HepG2 (cell line): ENCODE data around the gene PACS1. TPM values are rescaled to one million over a fixed set of nuclear protein-coding genes. Genes with fewer than 3 reads are reported as not detected.

Experiments used
- ATF1 ChIP-seq: IDR thresholded peaks from 2 replicates; pipeline ENCODE4 v1.6.1; 2016; ENCODE audit warnings: mild to moderate bottlenecking, control low read depth
- CBX2 ChIP-seq, 2 experiments: fragments of 200-600 bp in 1 of 2; sonication (generic); formaldehyde crosslinking in 1 of 2; IDR thresholded peaks; 2 replicates each; pipeline versions ENCODE4 v1.7.0 to v1.8.1; 2018 to 2022; ENCODE audit warnings: low read depth in 2 of 2, low read length in 1 of 2, mild to moderate bottlenecking in 1 of 2, missing genetic modification reagents in 1 of 2
- EED ChIP-seq: sonication (generic); formaldehyde crosslinking; IDR thresholded peaks from 2 replicates; pipeline ENCODE4 v1.5.0; 2020; ENCODE audit warnings: mild to moderate bottlenecking, missing genetic modification reagents
- FOXJ3 ChIP-seq: sonication (generic); formaldehyde crosslinking; IDR thresholded peaks from 2 replicates; pipeline ENCODE4 v1.4.0; 2020; ENCODE audit warnings: missing genetic modification reagents, mild to moderate bottlenecking, borderline replicate concordance
- FOXM1 ChIP-seq: sonication (generic); formaldehyde crosslinking; IDR thresholded peaks from 2 replicates; pipeline ENCODE4 v1.5.0; 2020; ENCODE audit warnings: missing genetic modification reagents
- HBP1 ChIP-seq: IDR thresholded peaks from 2 replicates; pipeline ENCODE4 v1.6.1; 2016; ENCODE audit warnings: low read depth, control low read depth
- HNF1A ChIP-seq, 2 experiments: sonication (generic) in 1 of 2; formaldehyde crosslinking in 1 of 2; IDR thresholded peaks; 2 replicates each; pipeline versions ENCODE4 v1.4.0 to v1.6.1; 2016 to 2020; ENCODE audit warnings: borderline replicate concordance in 1 of 2, low read depth in 1 of 2, mild to moderate bottlenecking in 1 of 2, missing genetic modification reagents in 1 of 2
- HNRNPLL ChIP-seq: fragments of 200-400 bp; formaldehyde crosslinking; IDR thresholded peaks from 2 replicates; pipeline ENCODE4 v1.6.1; 2017; ENCODE audit warnings: mild to moderate bottlenecking, low read depth, low read length; ENCODE audit not compliant: poor library complexity, severe bottlenecking
- SRSF4 ChIP-seq: fragments of 200-400 bp; formaldehyde crosslinking; IDR thresholded peaks from one replicate; pipeline ENCODE4 v1.6.1; 2018; ENCODE audit warnings: mild to moderate bottlenecking, low read depth, low read length, moderate library complexity; ENCODE audit not compliant: poor library complexity, severe bottlenecking
- TEAD3 ChIP-seq: optimal IDR thresholded peaks from 2 replicates; pipeline ENCODE3; 2016; ENCODE audit warnings: borderline replicate concordance
- ZFP62 ChIP-seq: sonication (generic); formaldehyde crosslinking; IDR thresholded peaks from 2 replicates; pipeline ENCODE4 v1.4.0; 2020; ENCODE audit warnings: missing genetic modification reagents
- ZNF350 ChIP-seq: sonication (generic); formaldehyde crosslinking; IDR thresholded peaks from 2 replicates; pipeline ENCODE4 v1.4.0; 2020; ENCODE audit warnings: mild to moderate bottlenecking, low read depth, missing genetic modification reagents, borderline replicate concordance
- polyA plus RNA-seq, 8 experiments: library from polyadenylated mRNA; depleted of rRNA in 3 of 8; stranded (reverse) in 7 of 8; unstranded in 1 of 8; fragments of >200 nt; fragmentation: Illumina TruSeq in 4 of 8; extraction: Trizol in 4 of 8; gene quantifications; 2 replicates each; pipeline versions ENCODE4 v1.2.1 to v1.2.3, GENCODE V29; 2011 to 2016; ENCODE audit warnings: low read depth in 4 of 8, missing spikeins in 1 of 8, mixed read lengths in 1 of 8; ENCODE audit not compliant: insufficient read depth in 1 of 8
- total RNA-seq, 5 experiments: library from RNA; depleted of rRNA; stranded (reverse); fragments of >200 nt; fragmentation: Illumina TruSeq; extraction: Trizol; gene quantifications; 2 replicates each; pipeline ENCODE4 v1.2.3, GENCODE V29; 2016; ENCODE audit warnings: low read depth in 1 of 5
- TF ChIP-seq, protein P1 (sequence below): sonication (generic); formaldehyde crosslinking; IDR thresholded peaks from 2 replicates; pipeline ENCODE4; 2020; ENCODE audit warnings: missing genetic modification reagents, mild to moderate bottlenecking, borderline replicate concordance
- TF ChIP-seq, protein P2 (sequence below): sonication (generic); formaldehyde crosslinking; conservative IDR thresholded peaks from 2 replicates; pipeline ENCODE4 v1.4.0; 2020; ENCODE audit warnings: missing genetic modification reagents

PACS1 gene
- total and polyA plus RNA-seq, 2 of the 13 experiments (the other 11 are each of a cell fraction or from before 2014, with no cell fraction given) = 7.6 to 8.6 TPM

DNA sequence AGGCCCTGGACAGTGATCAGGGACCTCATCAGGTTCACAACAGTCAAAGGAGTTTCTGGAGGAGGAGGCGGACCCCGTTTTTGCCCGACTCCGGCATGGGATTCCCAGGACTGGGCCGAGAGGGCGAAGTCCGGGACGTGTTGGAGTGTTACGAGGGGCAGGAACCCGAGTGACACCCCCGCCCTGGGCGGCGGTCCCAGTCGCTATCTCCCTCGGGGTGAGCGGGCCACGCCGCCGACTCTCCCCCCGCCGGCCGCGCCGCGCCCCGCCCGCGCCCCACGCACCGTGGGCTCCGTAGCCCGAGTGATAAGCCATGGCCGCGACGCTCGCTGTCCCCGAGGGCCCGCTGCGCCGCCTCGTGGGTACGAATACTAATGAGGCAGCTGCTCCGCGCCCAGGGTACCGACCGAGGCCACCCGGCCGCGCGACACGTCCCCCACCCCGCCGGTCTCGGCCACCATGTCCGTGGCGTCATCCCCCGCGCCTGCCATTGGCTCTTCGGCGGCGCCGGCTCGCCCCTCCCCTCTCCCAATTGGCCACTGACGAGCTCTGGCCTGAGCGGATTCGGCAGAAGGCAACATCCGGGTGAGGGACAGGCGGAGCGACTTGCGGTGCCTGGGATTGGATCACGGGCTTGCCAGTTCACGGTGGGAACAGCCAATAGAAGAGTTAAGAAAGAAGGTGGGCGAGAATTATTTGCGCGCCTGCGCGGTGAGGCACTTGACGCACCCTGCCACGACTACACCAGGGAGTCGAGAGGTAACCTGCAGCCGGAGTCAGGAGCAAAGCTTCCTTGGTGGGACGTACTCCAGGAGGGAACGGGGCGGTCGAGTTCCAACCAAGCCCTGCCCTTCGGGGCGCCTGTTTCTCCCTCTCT, 218.8 kb downstream of the PACS1 start, which contains the start of gene YIF1A (continued):
- TF ChIP-seq, protein P1, sequence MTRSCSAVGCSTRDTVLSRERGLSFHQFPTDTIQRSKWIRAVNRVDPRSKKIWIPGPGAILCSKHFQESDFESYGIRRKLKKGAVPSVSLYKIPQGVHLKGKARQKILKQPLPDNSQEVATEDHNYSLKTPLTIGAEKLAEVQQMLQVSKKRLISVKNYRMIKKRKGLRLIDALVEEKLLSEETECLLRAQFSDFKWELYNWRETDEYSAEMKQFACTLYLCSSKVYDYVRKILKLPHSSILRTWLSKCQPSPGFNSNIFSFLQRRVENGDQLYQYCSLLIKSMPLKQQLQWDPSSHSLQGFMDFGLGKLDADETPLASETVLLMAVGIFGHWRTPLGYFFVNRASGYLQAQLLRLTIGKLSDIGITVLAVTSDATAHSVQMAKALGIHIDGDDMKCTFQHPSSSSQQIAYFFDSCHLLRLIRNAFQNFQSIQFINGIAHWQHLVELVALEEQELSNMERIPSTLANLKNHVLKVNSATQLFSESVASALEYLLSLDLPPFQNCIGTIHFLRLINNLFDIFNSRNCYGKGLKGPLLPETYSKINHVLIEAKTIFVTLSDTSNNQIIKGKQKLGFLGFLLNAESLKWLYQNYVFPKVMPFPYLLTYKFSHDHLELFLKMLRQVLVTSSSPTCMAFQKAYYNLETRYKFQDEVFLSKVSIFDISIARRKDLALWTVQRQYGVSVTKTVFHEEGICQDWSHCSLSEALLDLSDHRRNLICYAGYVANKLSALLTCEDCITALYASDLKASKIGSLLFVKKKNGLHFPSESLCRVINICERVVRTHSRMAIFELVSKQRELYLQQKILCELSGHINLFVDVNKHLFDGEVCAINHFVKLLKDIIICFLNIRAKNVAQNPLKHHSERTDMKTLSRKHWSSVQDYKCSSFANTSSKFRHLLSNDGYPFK = peak; percentile 86
- TF ChIP-seq CBX2 (IDR thresholded peaks at IDR 0.05; ENCODE audit: low read depth, low read length) (no peak), CBX2 (CRISPR knock-in tag; IDR thresholded peaks at IDR 0.05; ENCODE audit: low read depth) (no peak; the same call in 1 of the 2 replicates), HNF1A (IDR thresholded peaks at IDR 0.05; ENCODE audit: low read depth) (no peak), HNF1A (CRISPR knock-in tag; IDR thresholded peaks at IDR 0.05; ENCODE audit: borderline replicate concordance) (no peak; the same call in 1 of the 2 replicates), HNRNPLL (peak; percentile 26), FOXJ3 (CRISPR knock-in tag) (peak; percentile 50; the same call in 1 of the 2 replicates), ATF1 (CRISPR knock-in tag) (peak; percentile 75; the same call in 1 of the 2 replicates), FOXM1 (CRISPR knock-in tag) (0 out of 2 replicates have a peak, but pooled peaks have one; percentile 24), EED (CRISPR knock-in tag) (no peak), SRSF4 (no peak), ZNF350 (CRISPR knock-in tag) (0 out of 2 replicates have a peak, but pooled peaks have one; percentile 80), TEAD3 (CRISPR knock-in tag) (no peak), HBP1 (no peak), ZFP62 (CRISPR knock-in tag) (no peak)
- TF ChIP-seq, protein P2, sequence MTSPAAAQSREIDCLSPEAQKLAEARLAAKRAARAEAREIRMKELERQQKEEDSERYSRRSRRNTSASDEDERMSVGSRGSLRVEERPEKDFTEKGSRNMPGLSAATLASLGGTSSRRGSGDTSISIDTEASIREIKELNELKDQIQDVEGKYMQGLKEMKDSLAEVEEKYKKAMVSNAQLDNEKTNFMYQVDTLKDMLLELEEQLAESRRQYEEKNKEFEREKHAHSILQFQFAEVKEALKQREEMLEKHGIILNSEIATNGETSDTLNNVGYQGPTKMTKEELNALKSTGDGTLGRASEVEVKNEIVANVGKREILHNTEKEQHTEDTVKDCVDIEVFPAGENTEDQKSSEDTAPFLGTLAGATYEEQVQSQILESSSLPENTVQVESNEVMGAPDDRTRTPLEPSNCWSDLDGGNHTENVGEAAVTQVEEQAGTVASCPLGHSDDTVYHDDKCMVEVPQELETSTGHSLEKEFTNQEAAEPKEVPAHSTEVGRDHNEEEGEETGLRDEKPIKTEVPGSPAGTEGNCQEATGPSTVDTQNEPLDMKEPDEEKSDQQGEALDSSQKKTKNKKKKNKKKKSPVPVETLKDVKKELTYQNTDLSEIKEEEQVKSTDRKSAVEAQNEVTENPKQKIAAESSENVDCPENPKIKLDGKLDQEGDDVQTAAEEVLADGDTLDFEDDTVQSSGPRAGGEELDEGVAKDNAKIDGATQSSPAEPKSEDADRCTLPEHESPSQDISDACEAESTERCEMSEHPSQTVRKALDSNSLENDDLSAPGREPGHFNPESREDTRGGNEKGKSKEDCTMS (CRISPR knock-in tag) = no peak
